Measurements from ENCODE around the gene RBBP8.

Gene RBBP8

DNA sequence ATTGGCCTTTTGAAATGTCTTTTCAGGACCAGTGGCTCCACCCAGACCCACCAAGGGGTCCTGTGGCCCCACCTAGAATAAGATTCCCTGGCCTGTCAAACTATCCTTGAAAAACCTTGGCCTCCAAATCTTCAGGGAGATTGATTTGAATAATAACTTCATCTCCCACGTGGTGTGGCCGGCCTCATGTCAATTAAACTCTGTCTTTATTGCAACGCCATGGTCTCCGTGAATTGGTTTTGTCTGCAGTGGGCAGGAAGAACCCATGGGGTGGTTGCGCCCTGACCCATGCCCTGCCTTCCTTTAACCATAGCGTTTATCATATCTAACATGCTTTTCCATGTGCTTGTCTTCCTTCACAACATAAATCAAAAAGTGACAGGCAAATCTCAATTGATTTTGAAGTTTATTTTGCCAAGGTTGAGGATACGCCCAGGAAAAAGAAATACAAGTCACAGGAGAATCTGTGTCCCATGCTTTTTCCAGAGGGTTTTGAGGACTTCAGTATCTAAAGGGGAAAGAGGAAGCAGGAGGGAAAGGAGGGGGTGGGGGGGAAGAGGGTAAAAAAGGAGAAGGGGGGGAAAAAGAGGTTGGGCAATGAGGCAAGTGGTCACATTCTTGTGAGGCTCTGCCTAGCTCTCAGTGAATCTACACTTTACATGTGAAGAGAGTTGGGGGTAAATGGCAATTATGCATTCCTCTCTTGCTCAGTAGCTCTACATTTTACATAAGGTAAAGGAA, 135.6 kb downstream of the RBBP8 start:
- TF ChIP-seq, protein P1, sequence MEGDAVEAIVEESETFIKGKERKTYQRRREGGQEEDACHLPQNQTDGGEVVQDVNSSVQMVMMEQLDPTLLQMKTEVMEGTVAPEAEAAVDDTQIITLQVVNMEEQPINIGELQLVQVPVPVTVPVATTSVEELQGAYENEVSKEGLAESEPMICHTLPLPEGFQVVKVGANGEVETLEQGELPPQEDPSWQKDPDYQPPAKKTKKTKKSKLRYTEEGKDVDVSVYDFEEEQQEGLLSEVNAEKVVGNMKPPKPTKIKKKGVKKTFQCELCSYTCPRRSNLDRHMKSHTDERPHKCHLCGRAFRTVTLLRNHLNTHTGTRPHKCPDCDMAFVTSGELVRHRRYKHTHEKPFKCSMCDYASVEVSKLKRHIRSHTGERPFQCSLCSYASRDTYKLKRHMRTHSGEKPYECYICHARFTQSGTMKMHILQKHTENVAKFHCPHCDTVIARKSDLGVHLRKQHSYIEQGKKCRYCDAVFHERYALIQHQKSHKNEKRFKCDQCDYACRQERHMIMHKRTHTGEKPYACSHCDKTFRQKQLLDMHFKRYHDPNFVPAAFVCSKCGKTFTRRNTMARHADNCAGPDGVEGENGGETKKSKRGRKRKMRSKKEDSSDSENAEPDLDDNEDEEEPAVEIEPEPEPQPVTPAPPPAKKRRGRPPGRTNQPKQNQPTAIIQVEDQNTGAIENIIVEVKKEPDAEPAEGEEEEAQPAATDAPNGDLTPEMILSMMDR (conservative IDR thresholded peaks at IDR 0.05; ENCODE audit: control insufficient read depth, insufficient read depth, low read depth, low read length) = no peak
- no peak for DNase-seq (ENCODE audit: low read depth)

DNA sequence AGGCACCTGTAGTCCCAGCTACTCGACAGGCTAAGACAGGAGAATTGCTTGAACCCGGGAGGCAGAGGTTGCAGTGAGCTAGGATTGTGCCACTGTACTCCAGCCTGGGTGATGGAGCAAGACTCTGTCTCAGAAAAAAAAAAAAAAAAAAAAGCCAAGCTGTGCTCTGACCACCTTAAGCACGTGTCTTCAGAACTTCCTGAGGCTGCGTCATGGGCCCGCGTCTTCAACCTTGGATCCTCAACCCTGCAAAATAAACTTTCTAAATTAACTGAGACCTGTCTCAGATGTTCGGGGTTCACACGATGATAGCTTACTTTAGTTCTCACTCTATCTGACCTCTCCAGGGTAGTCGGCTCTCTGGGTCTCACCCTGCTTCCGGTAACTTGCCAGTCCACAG, 136.4 kb downstream of the RBBP8 start:
- no peak overlapping the region for H3K4me3 ChIP-seq (ENCODE audit: control insufficient read depth, low read depth, low read length)
- no peak for DNase-seq (ENCODE audit: low read depth)
- TF ChIP-seq, protein P1 (conservative IDR thresholded peaks at IDR 0.05; ENCODE audit: control insufficient read depth, insufficient read depth, low read depth, low read length) = no peak

More for the DNA sequence above, 135.6 kb downstream of the RBBP8 start:
- no peak overlapping the region for H3K4me3 ChIP-seq (ENCODE audit: control insufficient read depth, low read depth, low read length)

DNA sequence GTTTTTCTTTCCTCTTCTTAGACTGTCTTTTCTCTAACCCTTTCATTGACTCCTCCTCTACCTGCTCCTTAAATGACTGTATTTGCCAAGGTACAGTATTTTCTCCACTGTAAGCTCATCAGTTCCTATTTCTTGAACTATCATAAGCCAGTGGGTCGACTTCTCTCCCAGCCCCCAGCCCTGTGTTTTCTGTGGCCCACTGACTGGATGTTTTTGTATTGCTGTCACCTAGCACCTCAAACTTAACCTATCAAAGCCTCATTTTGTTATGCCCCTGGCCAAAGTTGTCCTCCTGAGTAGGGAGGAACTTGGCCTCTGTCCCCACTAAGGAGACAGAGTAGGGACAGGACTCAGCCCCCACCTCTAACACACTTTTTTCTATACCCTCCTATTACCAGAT, 136.8 kb downstream of the RBBP8 start:
- no peak for DNase-seq (ENCODE audit: low read depth)
- TF ChIP-seq, protein P1 (conservative IDR thresholded peaks at IDR 0.05; ENCODE audit: control insufficient read depth, insufficient read depth, low read depth, low read length) = no peak
- no peak overlapping the region for H3K4me3 ChIP-seq (ENCODE audit: control insufficient read depth, low read depth, low read length)

DNA sequence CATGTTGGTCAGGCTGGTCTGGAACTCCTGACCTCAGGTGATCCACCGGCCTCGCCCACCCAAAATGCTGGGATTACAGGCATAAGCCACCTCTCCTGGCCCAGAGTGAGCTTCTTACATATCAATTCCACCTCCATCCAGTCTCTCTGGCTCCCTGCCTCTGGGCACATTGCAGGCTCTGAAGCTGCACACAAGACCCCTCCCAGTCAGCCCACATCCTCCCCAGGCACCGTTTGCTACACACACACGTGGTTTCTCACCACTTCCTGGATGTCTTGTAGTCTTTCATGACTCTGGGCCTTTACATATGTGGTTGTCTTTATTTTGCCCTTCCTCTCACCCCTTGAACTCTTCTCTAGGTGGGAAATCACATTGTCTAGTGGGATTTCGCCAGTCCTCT, 138.2 kb downstream of the RBBP8 start:
- H3K4me3 ChIP-seq (ENCODE audit: control insufficient read depth, low read depth, low read length) = no peak overlapping the region
- DNase-seq (ENCODE audit: low read depth) = peak; percentile 22
- TF ChIP-seq, protein P1 (conservative IDR thresholded peaks at IDR 0.05; ENCODE audit: control insufficient read depth, insufficient read depth, low read depth, low read length) = no peak

DNA sequence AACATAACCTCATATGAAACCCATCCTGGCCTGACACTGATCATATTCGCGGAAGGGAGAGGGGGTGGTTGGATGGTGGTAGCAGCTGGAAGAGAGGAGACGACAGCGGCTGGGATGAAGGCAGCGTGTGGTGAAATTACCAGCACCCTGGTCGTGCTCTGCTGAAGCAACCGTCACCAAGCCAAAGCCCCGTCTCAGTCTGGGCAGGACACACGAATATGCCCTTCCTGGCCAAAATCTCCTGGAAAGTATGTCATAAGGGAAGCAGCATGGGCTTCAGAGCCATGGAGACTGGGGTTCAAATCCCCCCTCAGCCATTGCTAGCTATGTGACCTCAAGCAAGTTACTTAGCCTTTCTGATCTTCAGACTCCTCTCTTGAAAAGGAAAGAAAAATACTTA, 139.0 kb downstream of the RBBP8 start:
- no peak overlapping the region for H3K4me3 ChIP-seq (ENCODE audit: control insufficient read depth, low read depth, low read length)
- DNase-seq (ENCODE audit: low read depth) = no peak
- TF ChIP-seq, protein P1 (conservative IDR thresholded peaks at IDR 0.05; ENCODE audit: control insufficient read depth, insufficient read depth, low read depth, low read length) = no peak

DNA sequence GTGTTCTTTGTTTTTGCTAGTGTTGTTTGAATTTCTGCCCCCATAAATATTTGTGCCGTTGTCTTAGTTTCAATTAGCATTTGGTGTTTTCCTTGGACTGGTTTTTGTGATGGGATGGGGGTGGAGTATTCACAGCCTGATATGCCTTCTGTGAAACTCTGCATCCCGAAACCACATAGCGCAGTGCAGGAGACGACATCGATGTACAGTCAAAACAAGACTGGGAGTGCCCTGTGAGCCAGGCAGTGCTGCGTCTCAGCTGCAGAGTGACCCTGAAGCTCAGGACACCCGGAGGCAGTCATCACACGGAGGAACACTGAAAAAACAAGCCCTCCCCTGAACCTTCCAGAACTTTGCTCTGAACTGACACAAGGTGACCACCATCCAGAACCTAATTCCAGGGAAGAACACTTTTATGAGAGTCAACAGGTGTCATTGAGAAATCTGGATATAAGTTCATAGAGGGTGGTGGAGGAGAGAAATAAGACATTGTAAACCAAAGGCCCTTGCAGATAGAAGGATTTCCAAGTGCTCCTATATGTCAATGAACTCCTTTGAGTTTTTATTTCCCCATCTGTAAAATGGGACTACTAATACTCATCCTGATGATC, 141.0 kb downstream of the RBBP8 start:
- H3K4me3 ChIP-seq (ENCODE audit: control insufficient read depth, low read depth, low read length) = no peak overlapping the region
- TF ChIP-seq, protein P1 (conservative IDR thresholded peaks at IDR 0.05; ENCODE audit: control insufficient read depth, insufficient read depth, low read depth, low read length) = no peak
- no peak for DNase-seq (ENCODE audit: low read depth)

All from fibroblast of mammary gland (primary cell).